OCI-LY7 (cell line): ENCODE results near the gene PLCB1. TPM values are rescaled to one million over a fixed set of nuclear protein-coding genes. Genes with fewer than 3 reads are reported as not detected.

Experiments
- BruUV-seq: library from RNA; stranded (reverse); fragments of 400-500 nt; replicated peaks from 2 replicates; lab custom pipeline; 2021; lab: Mats Ljungman, UMichigan
- CTCF ChIA-PET: fragments of 300-600 bp; sonication (Branson Sonifier 250); formaldehyde crosslinking; loops from one replicate; lab custom pipeline; 2022; ENCODE audit warnings: antibody characterized with exemption; ENCODE audit not compliant: unreplicated experiment; lab: Charles Lee
- POLR2A ChIA-PET: fragments of 300-600 bp; sonication (Branson Sonifier 250); formaldehyde crosslinking; loops from one replicate; lab custom pipeline; 2022; ENCODE audit warnings: antibody characterized with exemption; lab: Charles Lee
- DNase-seq: peaks from one replicate; pipeline ENCODE4 v3.0.0-alpha.2; 2015; ENCODE audit warnings: low spot score
- H2AFZ ChIP-seq: fragments of 200-600 bp; sonication (generic), shearing (Covaris generic); 2 replicates; pipeline ENCODE4 v1.6.1; 2014; ENCODE audit warnings: mild to moderate bottlenecking, antibody characterized with exemption, low read length, moderate library complexity
- H3K27ac ChIP-seq: fragments of 200-600 bp; sonication (generic); 2 replicates; pipeline ENCODE4 v1.5.1; 2014; ENCODE audit warnings: mixed run types, low read depth, mild to moderate bottlenecking, moderate library complexity, low read length, inconsistent platforms; ENCODE audit not compliant: poor library complexity, severe bottlenecking
- H3K36me3 ChIP-seq: fragments of 200-600 bp; sonication (generic); 2 replicates; pipeline ENCODE4 v1.6.1; 2014; ENCODE audit warnings: mild to moderate bottlenecking, antibody characterized with exemption, low read length, moderate library complexity, mixed read lengths; ENCODE audit not compliant: insufficient read depth
- H3K4me1 ChIP-seq: fragments of 200-600 bp; sonication (generic); 2 replicates; pipeline ENCODE4 v1.5.1; 2014; ENCODE audit warnings: mild to moderate bottlenecking, low read length; ENCODE audit not compliant: insufficient read depth, poor library complexity, severe bottlenecking
- H3K4me2 ChIP-seq: fragments of 200-600 bp; sonication (generic); 2 replicates; pipeline ENCODE4 v1.6.1; 2014; ENCODE audit warnings: mild to moderate bottlenecking, low read length
- H3K4me3 ChIP-seq: fragments of 200-600 bp; sonication (generic); 2 replicates; pipeline ENCODE4 v1.5.1; 2014; ENCODE audit warnings: mild to moderate bottlenecking, low read depth, low read length; ENCODE audit not compliant: poor library complexity, severe bottlenecking
- H3K79me2 ChIP-seq: fragments of 200-600 bp; sonication (generic); 2 replicates; pipeline ENCODE4 v1.6.1; 2016; ENCODE audit warnings: low read depth, mild to moderate bottlenecking, low read length, moderate library complexity, mixed read lengths; ENCODE audit not compliant: insufficient read depth
- H3K9me2 ChIP-seq: fragments of 200-600 bp; sonication (generic); 2 replicates; pipeline ENCODE4 v1.6.1; 2016; ENCODE audit warnings: mild to moderate bottlenecking, low read length, mixed read lengths; ENCODE audit not compliant: insufficient read depth
- H3K9me3 ChIP-seq: fragments of 200-600 bp; sonication (generic); 2 replicates; pipeline ENCODE4 v1.6.1; 2014; ENCODE audit warnings: mild to moderate bottlenecking, mixed run types, low read length, mixed read lengths
- H4K20me1 ChIP-seq: fragments of 200-600 bp; sonication (generic); 2 replicates; pipeline ENCODE4 v1.6.1; 2014; ENCODE audit warnings: mild to moderate bottlenecking, antibody characterized with exemption, low read length, moderate library complexity, mixed read lengths; ENCODE audit not compliant: insufficient read depth
- CTCF ChIP-seq: fragments of 200-600 bp; sonication (generic); conservative IDR thresholded peaks from 2 replicates; pipeline ENCODE4 v1.5.1; 2014; ENCODE audit warnings: mild to moderate bottlenecking, antibody characterized with exemption, low read length, moderate library complexity, mixed read lengths
- EZH2phosphoT487 ChIP-seq: fragments of 200-600 bp; sonication (generic); IDR thresholded peaks from 2 replicates; pipeline ENCODE4 v1.6.1; 2018; ENCODE audit warnings: low read depth, borderline replicate concordance, mild to moderate bottlenecking, mixed run types, antibody characterized with exemption, low read length, moderate library complexity, mixed read lengths
- intact Hi-C: fragments of 100-400 bp; cut with micrococcal nuclease; formaldehyde crosslinking; loops from one replicate; pipeline ENCODE4 v1.10.0; 2022; ENCODE audit not compliant: unreplicated experiment
- total RNA-seq, 2 experiments: library from RNA; depleted of rRNA in 1 of 2; stranded (reverse); fragments of >200 nt in 1 of 2; shearing (Covaris generic) in 1 of 2; gene quantifications; 2 replicates each; pipeline ENCODE4 v1.2.3, GENCODE V29; 2014 to 2022

PLCB1 gene
- total RNA-seq, 2 experiments from 2014 or later, result 14.6 to 30.5 TPM

GRCh38 chr20:8635837-8636236 is 503.8 kb downstream of the PLCB1 start:
- H3K4me3 ChIP-seq, result no peak overlapping the region
- ChIA-PET POLR2A (interaction anchor here (1.1 kb wide), 1 partner anchor 12 kb away, joined by 3 read pairs; no protein-coding TSS in a partner anchor), CTCF (no interaction called here)
- H3K79me2 ChIP-seq, result no peaks in the 10 kb centered on the region
- TF ChIP-seq CTCF, result no peak
- no peak for TF ChIP-seq EZH2phosphoT487
- H2AFZ ChIP-seq, result no peak overlapping the region
- no peaks in the 10 kb centered on the region for H3K36me3 ChIP-seq
- intact Hi-C loops, result no loop called here
- no peak overlapping the region for H3K4me2 ChIP-seq
- H3K27ac ChIP-seq, result no peak overlapping the region
- no peaks in the 10 kb centered on the region for H3K9me2 ChIP-seq
- no peaks in the 10 kb centered on the region for H4K20me1 ChIP-seq
- H3K4me1 ChIP-seq, result no peaks in the 10 kb centered on the region
- no TSS peak for BruUV-seq
- H3K9me3 ChIP-seq, result no peaks in the 10 kb centered on the region
- no peak for DNase-seq

DNA sequence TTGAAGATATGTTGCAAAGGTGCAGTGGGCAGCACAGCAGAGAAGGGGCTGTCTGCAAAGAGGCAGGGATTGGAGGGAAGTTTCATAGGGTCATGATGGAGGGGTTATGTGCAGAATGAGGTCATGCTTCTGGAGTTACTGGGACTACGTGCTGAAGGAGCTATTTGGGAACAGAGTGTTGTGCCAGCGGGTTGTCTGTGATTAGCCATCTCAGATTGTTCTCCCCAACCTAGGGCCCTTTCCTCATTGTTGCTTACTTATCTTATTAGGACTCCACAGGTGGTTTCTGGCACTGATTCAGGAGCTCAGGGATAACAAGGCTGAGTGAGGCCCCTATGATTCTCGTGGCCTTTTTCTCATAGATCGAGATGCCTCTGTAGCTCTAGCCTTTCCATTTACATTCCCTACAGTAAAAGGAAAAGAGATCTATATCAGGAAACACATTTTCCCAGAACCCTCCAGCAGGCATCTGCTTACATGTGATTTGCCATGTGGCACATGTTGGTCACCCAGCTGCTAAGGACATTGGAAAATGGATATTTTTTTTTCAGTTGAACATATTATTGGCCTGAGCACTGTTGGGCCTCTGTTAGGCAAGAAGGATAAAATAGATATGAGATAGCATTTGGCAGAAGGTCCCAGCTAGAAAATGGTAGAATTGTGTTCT is 507.2 kb downstream of the PLCB1 start:
- no peaks in the 10 kb centered on the region for H3K36me3 ChIP-seq
- CTCF ChIA-PET, result no interaction called here
- no peaks in the 10 kb centered on the region for H3K9me3 ChIP-seq
- POLR2A ChIA-PET, result interaction anchor here (0.7 to 1.3 kb wide), 2 partner anchors 10 to 741 kb away, joined by 3 read pairs; no protein-coding TSS in a partner anchor
- no peaks in the 10 kb centered on the region for H4K20me1 ChIP-seq
- H3K27ac ChIP-seq, result no peak overlapping the region
- H3K9me2 ChIP-seq, result no peaks in the 10 kb centered on the region
- intact Hi-C loops, result no loop called here
- DNase-seq, result no peak
- no peak overlapping the region for H3K4me2 ChIP-seq
- TF ChIP-seq CTCF (no peak), EZH2phosphoT487 (no peak)
- H3K4me3 ChIP-seq, result no peak overlapping the region
- no peak overlapping the region for H2AFZ ChIP-seq
- no TSS peak for BruUV-seq
- no peaks in the 10 kb centered on the region for H3K4me1 ChIP-seq
- H3K79me2 ChIP-seq, result no peaks in the 10 kb centered on the region

DNA sequence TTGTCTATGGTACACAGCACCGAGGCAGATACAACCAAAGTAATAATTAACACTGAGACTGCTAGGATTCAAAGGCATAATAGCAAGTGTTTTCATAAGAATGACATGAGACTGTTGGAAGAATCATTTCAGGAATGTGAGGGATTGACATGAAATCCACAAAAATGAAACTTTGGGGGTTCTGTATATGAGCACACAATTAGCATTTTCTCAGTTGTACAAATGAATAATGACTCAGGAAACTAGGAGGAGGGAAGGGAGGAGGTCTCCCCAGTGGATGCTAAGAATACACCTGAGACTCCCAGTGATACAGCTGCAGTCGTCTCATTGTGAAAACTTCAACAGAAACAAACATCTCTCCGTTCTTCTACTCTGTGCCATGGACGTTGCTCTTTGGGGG is 508.4 kb downstream of the PLCB1 start:
- no peaks in the 10 kb centered on the region for H3K9me3 ChIP-seq
- no peak overlapping the region for H3K4me2 ChIP-seq
- no peaks in the 10 kb centered on the region for H3K36me3 ChIP-seq
- no peak overlapping the region for H3K27ac ChIP-seq
- DNase-seq, result no peak
- no peaks in the 10 kb centered on the region for H3K4me1 ChIP-seq
- intact Hi-C loops, result no loop called here
- no peak for TF ChIP-seq EZH2phosphoT487
- no peak for TF ChIP-seq CTCF
- H4K20me1 ChIP-seq, result no peaks in the 10 kb centered on the region
- no TSS peak for BruUV-seq
- CTCF ChIA-PET, result no interaction called here
- POLR2A ChIA-PET, result no interaction called here
- no peak overlapping the region for H3K4me3 ChIP-seq
- H3K9me2 ChIP-seq, result no peaks in the 10 kb centered on the region
- H2AFZ ChIP-seq, result no peak overlapping the region
- H3K79me2 ChIP-seq, result no peaks in the 10 kb centered on the region
